Stimulated activated CD4-positive, alpha-beta T cell treated with anti-CD3 and anti-CD28 coated beads, Interleukin-1b, Interleukin-23, amount 100 ng/mL, for 4 hours (primary cell): Measurements from ENCODE around the gene TNK2.
A peak's percentile ranks its signal among the peaks of the same experiment; 100 is the strongest.
"Not testable (repeated sequence)": the region's sequence is repeated elsewhere in the genome, so short reads cannot be mapped to it uniquely, and the experiment has no call there.

Source experiments
- DNase-seq, 2 donors: peaks; one replicate each; pipeline ENCODE4 v3.0.0-alpha.2; 2020; ENCODE audit warnings: low read depth in 2 of 2

The TNK2 gene

GRCh38 chr3:195916991-195917390 lies 8.6 kb upstream of the TNK2 start:
- DNase-seq: no peak

GRCh38 chr3:195916291-195916690 lies 7.9 kb upstream of the TNK2 start:
- DNase-seq: no peak

GRCh38 chr3:195914648-195915473 lies 6.5 kb upstream of the TNK2 start:
- DNase-seq: peak; percentile 97

- not testable (repeated sequence) for DNase-seq
Measured at GRCh38 chr3:195914146-195914545, 5.8 kb upstream of the TNK2 start.

- DNase-seq: no peak
Measured at GRCh38 chr3:195913382-195913781, 5.0 kb upstream of the TNK2 start.

- no peak for DNase-seq
Measured at GRCh38 chr3:195911946-195912270, 3.6 kb upstream of the TNK2 start.

- DNase-seq: no peak
Measured at GRCh38 chr3:195911041-195911945, 2.9 kb upstream of the TNK2 start.

- DNase-seq: no peak
Measured at GRCh38 chr3:195910499-195910845, 2.1 kb upstream of the TNK2 start.

- peak; percentile 91 to 93 for DNase-seq
Measured at GRCh38 chr3:195909644-195910498, 1.5 kb upstream of the TNK2 start.

GRCh38 chr3:195908694-195909581 lies 587 bp upstream of the TNK2 start:
- DNase-seq: peak in 1 of 2 donors; percentile 29

- no peak for DNase-seq
Measured at GRCh38 chr3:195907684-195907933, 742 bp downstream of the TNK2 start.

GRCh38 chr3:195906865-195907683 lies 1.3 kb downstream of the TNK2 start:
- DNase-seq: peak; percentile 48 to 51

- DNase-seq: no peak
Measured at GRCh38 chr3:195905970-195906864, 2.1 kb downstream of the TNK2 start.

GRCh38 chr3:195904368-195904767 lies 4.0 kb downstream of the TNK2 start:
- no peak for DNase-seq

- DNase-seq: no peak
Measured at GRCh38 chr3:195903950-195904290, 4.4 kb downstream of the TNK2 start.

GRCh38 chr3:195902634-195903033 lies 5.7 kb downstream of the TNK2 start:
- not testable (repeated sequence) for DNase-seq

GRCh38 chr3:195901836-195902585 lies 6.3 kb downstream of the TNK2 start:
- DNase-seq: not testable (repeated sequence)

GRCh38 chr3:195900436-195901355 lies 7.7 kb downstream of the TNK2 start:
- no peak for DNase-seq
